ENCODE measurements around the gene OR8B8. TPM values are rescaled to one million over a fixed set of nuclear protein-coding genes. Genes with fewer than 3 reads are reported as not detected.

Gene OR8B8
- polyA plus RNA-seq, 1 donor from 2014 or later: not detected

GRCh38 chr11:124415356-124415923 is 30.1 kb downstream of the OR8B8 start:
- no peaks in the 10 kb centered on the region for H3F3A ChIP-seq (ENCODE audit: insufficient read depth, low read length, poor library complexity, severe bottlenecking)
- H4K20me1 ChIP-seq (ENCODE audit: insufficient read depth): no peaks in the 10 kb centered on the region
- H3K36me3 ChIP-seq (ENCODE audit: insufficient read depth, low read length): no peaks in the 10 kb centered on the region
- no peak overlapping the region for H3K9ac ChIP-seq (ENCODE audit: low read length)
- no peak overlapping the region for H3K27ac ChIP-seq (ENCODE audit: low read length)
- H3K9me2 ChIP-seq (ENCODE audit: insufficient read depth, low read length): no peaks in the 10 kb centered on the region
- no peak for TF ChIP-seq EZH2 (IDR thresholded peaks at IDR 0.05; ENCODE audit: borderline replicate concordance, insufficient read depth, low read length, poor library complexity, severe bottlenecking)
- peak; percentile 76 for TF ChIP-seq RAD21 (conservative IDR thresholded peaks at IDR 0.05)
- peak; percentile 75 for TF ChIP-seq SMC3 (conservative IDR thresholded peaks at IDR 0.05; ENCODE audit: poor library complexity)
- TF ChIP-seq CTCF (IDR thresholded peaks at IDR 0.05; ENCODE audit: poor library complexity, severe bottlenecking): peak; percentile 71
- TF ChIP-seq POLR2AphosphoS5 (IDR thresholded peaks at IDR 0.05): no peak
- no peaks in the 10 kb centered on the region for H3K9me3 ChIP-seq (ENCODE audit: low read length)
- H3K27me3 ChIP-seq (ENCODE audit: insufficient read depth, low read depth, low read length): no peaks in the 10 kb centered on the region
- H2AFZ ChIP-seq (ENCODE audit: low read depth, low read length): no peak overlapping the region
- H3K4me2 ChIP-seq (ENCODE audit: low read length): no peak overlapping the region
- no peak overlapping the region for H3K4me3 ChIP-seq (ENCODE audit: low read length)
- no peaks in the 10 kb centered on the region for H3K79me2 ChIP-seq (replicated peaks; ENCODE audit: insufficient read depth, low read length)

DNA sequence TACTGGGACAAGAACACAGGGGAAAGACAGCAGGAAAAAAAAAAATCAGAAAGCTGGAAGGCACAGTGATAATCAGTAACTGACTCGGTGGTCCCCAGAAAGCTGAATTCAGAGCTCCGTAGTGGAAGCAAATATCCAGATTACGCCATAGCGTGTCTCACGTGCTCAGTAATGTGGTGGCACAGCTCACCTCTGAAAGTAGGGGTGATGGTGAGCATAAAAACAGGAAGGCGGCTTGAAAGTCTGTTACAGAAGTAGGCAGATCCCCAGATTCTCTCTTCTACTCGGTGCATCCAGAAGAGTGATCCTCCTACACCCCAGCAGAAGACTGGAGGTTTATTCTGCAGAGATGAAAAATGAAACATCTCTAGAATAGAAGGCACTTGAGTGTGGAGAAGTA is 35.6 kb downstream of the OR8B8 start:
- Histone ChIP-seq H3K27me3 (ENCODE audit: insufficient read depth, low read depth, low read length) (no peaks in the 10 kb centered on the region), H3K9ac (ENCODE audit: low read length) (no peak overlapping the region), H3K27ac (ENCODE audit: low read length) (no peak overlapping the region), H3F3A (ENCODE audit: insufficient read depth, low read length, poor library complexity, severe bottlenecking) (no peaks in the 10 kb centered on the region), H2AFZ (ENCODE audit: low read depth, low read length) (no peak overlapping the region), H3K36me3 (ENCODE audit: insufficient read depth, low read length) (no peaks in the 10 kb centered on the region), H3K9me3 (ENCODE audit: low read length) (no peaks in the 10 kb centered on the region), H3K79me2 (replicated peaks; ENCODE audit: insufficient read depth, low read length) (no peaks in the 10 kb centered on the region), H3K9me2 (ENCODE audit: insufficient read depth, low read length) (no peaks in the 10 kb centered on the region), H3K4me3 (ENCODE audit: low read length) (no peak overlapping the region), H3K4me2 (ENCODE audit: low read length) (no peak overlapping the region), H4K20me1 (ENCODE audit: insufficient read depth) (no peaks in the 10 kb centered on the region)
- TF ChIP-seq CTCF (IDR thresholded peaks at IDR 0.05; ENCODE audit: poor library complexity, severe bottlenecking) (no peak), MXI1 (conservative IDR thresholded peaks at IDR 0.05; ENCODE audit: poor library complexity, severe bottlenecking) (no peak), RAD21 (conservative IDR thresholded peaks at IDR 0.05) (no peak), POLR2AphosphoS5 (IDR thresholded peaks at IDR 0.05) (no peak), TAF1 (IDR thresholded peaks at IDR 0.05; ENCODE audit: low read depth) (no peak), EZH2 (IDR thresholded peaks at IDR 0.05; ENCODE audit: borderline replicate concordance, insufficient read depth, low read length, poor library complexity, severe bottlenecking) (no peak), SMC3 (conservative IDR thresholded peaks at IDR 0.05; ENCODE audit: poor library complexity) (no peak), EP300 (conservative IDR thresholded peaks at IDR 0.05; ENCODE audit: poor library complexity, severe bottlenecking) (no peak)
- TF ChIP-seq, protein P1, sequence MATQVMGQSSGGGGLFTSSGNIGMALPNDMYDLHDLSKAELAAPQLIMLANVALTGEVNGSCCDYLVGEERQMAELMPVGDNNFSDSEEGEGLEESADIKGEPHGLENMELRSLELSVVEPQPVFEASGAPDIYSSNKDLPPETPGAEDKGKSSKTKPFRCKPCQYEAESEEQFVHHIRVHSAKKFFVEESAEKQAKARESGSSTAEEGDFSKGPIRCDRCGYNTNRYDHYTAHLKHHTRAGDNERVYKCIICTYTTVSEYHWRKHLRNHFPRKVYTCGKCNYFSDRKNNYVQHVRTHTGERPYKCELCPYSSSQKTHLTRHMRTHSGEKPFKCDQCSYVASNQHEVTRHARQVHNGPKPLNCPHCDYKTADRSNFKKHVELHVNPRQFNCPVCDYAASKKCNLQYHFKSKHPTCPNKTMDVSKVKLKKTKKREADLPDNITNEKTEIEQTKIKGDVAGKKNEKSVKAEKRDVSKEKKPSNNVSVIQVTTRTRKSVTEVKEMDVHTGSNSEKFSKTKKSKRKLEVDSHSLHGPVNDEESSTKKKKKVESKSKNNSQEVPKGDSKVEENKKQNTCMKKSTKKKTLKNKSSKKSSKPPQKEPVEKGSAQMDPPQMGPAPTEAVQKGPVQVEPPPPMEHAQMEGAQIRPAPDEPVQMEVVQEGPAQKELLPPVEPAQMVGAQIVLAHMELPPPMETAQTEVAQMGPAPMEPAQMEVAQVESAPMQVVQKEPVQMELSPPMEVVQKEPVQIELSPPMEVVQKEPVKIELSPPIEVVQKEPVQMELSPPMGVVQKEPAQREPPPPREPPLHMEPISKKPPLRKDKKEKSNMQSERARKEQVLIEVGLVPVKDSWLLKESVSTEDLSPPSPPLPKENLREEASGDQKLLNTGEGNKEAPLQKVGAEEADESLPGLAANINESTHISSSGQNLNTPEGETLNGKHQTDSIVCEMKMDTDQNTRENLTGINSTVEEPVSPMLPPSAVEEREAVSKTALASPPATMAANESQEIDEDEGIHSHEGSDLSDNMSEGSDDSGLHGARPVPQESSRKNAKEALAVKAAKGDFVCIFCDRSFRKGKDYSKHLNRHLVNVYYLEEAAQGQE (IDR thresholded peaks at IDR 0.05; ENCODE audit: borderline replicate concordance): no peak
